H1 (cell line): ENCODE results near the gene DERL3. TPM values are rescaled to one million over a fixed set of nuclear protein-coding genes. Genes with fewer than 3 reads are reported as not detected.

Experiments
- CBX5 ChIP-seq: fragments of 300-800, 300-1000 bp; sonication (generic); IDR thresholded peaks from 2 replicates; pipeline ENCODE4 v1.7.1; 2016; ENCODE audit warnings: antibody characterized with exemption, low read length, low read depth
- CHD7 ChIP-seq: fragments of 300-600 bp; sonication (generic); IDR thresholded peaks from 2 replicates; pipeline ENCODE4 v1.7.1; 2012; ENCODE audit warnings: low read length, moderate library complexity, mild to moderate bottlenecking, inconsistent platforms; ENCODE audit not compliant: insufficient replicate concordance
- PHF8 ChIP-seq: fragments of 200-600 bp; sonication (generic); conservative IDR thresholded peaks from 2 replicates; pipeline ENCODE4 v1.7.1; 2012; ENCODE audit warnings: low read depth, mild to moderate bottlenecking, inconsistent platforms, low read length, moderate library complexity
- POLR2AphosphoS5 ChIP-seq: IDR thresholded peaks from 2 replicates; pipeline ENCODE4 v1.6.1; 2011; ENCODE audit warnings: low read depth, low read length
- RAD21 ChIP-seq, 2 experiments: IDR thresholded peaks in 1 of 2; conservative IDR thresholded peaks in 1 of 2; 2 replicates each; pipeline ENCODE4 v1.6.1; 2011; ENCODE audit warnings: low read depth in 2 of 2, low read length in 2 of 2, improper control_type of control experiment in 1 of 2, inconsistent platforms in 1 of 2, mild to moderate bottlenecking in 1 of 2, moderate library complexity in 1 of 2
- RNF2 ChIP-seq: fragments of 200-900, 300-1000 bp; sonication (generic); IDR thresholded peaks from 2 replicates; pipeline ENCODE4 v1.7.1; 2016; ENCODE audit warnings: borderline replicate concordance, low read depth, mild to moderate bottlenecking, antibody characterized with exemption, low read length; ENCODE audit not compliant: poor library complexity, severe bottlenecking; ENCODE audit errors: missing control alignments
- USF2 ChIP-seq: IDR thresholded peaks from 2 replicates; pipeline ENCODE4 v1.6.1; 2011; ENCODE audit warnings: low read length, improper control_type of control experiment
- polyA plus RNA-seq, 7 experiments: library from polyadenylated mRNA; depleted of rRNA in 3 of 7; stranded (reverse) in 5 of 7; unstranded in 2 of 7; fragments of >200 nt in 5 of 7; fragments of 200-250 nt in 2 of 7; gene quantifications; 1 replicate in 5 of 7; 2 replicates in 1 of 7; 4 replicates in 1 of 7; pipeline versions ENCODE4 v1.2.1 to v1.2.3, GENCODE V29; 2011 to 2013; ENCODE audit warnings: missing spikeins in 2 of 7, mixed read lengths in 2 of 7
- total RNA-seq: library from RNA; stranded (reverse); fragmentation: NEBNext Ultra II Directional; extraction: Animal tissue kit (Norgen Biotek cat#: 25700); gene quantifications from 2 replicates; pipeline ENCODE4 v1.2.1, GENCODE V29; 2021

DERL3 gene
- total and polyA plus RNA-seq, 2 of the 8 experiments (the other 6 are each of a cell fraction or from before 2014, with no cell fraction given), result 8.7 to 19.5 TPM

DNA sequence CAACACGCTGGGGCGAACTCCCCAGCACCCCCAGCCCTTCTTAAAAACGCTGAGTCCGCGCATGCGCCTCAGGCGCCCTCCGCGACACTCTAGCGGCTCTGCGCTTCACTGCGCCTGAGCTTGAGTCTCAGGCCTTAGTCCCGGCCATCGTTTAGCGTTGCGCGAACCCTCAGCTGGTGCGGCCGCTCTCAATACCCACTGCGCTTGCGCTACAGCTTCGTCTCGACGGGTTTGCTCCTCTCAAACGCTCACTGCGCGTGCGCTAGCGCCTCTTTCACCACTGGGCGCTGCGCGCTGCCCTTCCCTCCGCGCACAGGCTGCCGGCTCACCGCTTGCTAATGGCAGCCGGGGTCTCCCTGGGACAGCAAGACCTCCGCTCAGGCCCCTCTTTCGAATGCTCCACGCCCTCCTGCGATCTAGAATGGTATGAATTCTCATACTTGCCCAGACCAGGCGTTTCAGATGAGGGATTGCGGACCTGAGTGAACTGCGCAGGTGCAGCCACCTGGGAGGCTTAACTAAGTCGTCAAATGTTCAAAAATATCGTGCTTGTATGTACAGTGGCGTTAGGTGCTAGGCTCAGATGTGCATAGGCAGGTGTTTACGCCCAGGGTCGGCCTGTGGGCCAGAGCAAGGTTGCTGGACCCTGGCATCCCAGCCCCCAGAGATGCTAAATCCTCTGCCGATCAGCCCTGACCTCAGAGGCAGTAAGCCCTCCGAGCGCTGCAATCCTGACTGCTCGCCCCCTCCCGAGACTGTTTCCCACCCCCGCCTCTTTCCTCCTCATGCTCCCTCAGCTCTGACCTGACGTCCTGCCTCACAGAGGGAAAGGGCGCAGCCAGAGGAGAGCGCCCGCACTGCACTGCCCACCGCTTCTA lies 19.0 kb upstream of the DERL3 start, which contains the start of gene SLC2A11 (continued):
- no peak for TF ChIP-seq CHD7
- TF ChIP-seq USF2, result no peak
- TF ChIP-seq POLR2AphosphoS5, result peak; percentile 51; the same call in 1 of the 2 replicates
- TF ChIP-seq CBX5, result no peak
- no peak for TF ChIP-seq RNF2
- peak in 1 of 2 experiments; percentile 36; a peak in 2 of 4 replicates for TF ChIP-seq RAD21 (IDR thresholded peaks at IDR 0.05 in 1 of 2, conservative IDR thresholded peaks at IDR 0.05 in 1 of 2; ENCODE audit: low read depth in 2 of 2, low read length in 2 of 2)
- TF ChIP-seq PHF8, result peak; percentile 47; the same call in 1 of the 2 replicates
